Right lobe of liver (tissue), 6 donors: ENCODE data around the gene MAGI1. TPM values are rescaled to one million over a fixed set of nuclear protein-coding genes. Genes with fewer than 3 reads are reported as not detected.

ENCODE experiments used
- ATAC-seq, 4 donors: fragments of 200-7000 bp; cut with Tn5 transposase; one replicate each; pipeline ENCODE4 v1.9.1; 2020; ENCODE audit warnings: mild to moderate bottlenecking in 4 of 4, moderate library complexity in 4 of 4
- DNase-seq, 3 donors: peaks; one replicate each; pipeline ENCODE4 v3.0.0-alpha.2; 2020
- H3K27ac ChIP-seq, 3 donors: fragments of 200-600 bp; one replicate each; pipeline ENCODE4 v1.8.0; 2022
- H3K27me3 ChIP-seq, 2 donors: fragments of 200-600 bp; one replicate each; pipeline ENCODE4 v1.8.0; 2022
- H3K36me3 ChIP-seq, 4 donors: fragments of 200-600 bp; sonication (generic) in 1 of 4; one replicate each; pipeline versions ENCODE4 v1.5.1 to v1.8.0; 2017 to 2022; ENCODE audit warnings: control low read depth in 1 of 4
- H3K4me1 ChIP-seq, 4 donors: fragments of 200-600 bp; sonication (generic) in 1 of 4; one replicate each; pipeline versions ENCODE4 v1.5.1 to v1.8.0; 2017 to 2022; ENCODE audit warnings: control low read depth in 1 of 4
- H3K4me3 ChIP-seq, 3 donors: fragments of 200-600 bp; one replicate each; pipeline ENCODE4 v1.8.0; 2022
- H3K9me3 ChIP-seq, 4 donors: fragments of 200-600 bp; sonication (generic) in 1 of 4; one replicate each; pipeline versions ENCODE4 v1.5.1 to v1.8.0; 2017 to 2022; ENCODE audit warnings: control low read depth in 1 of 4
- CTCF ChIP-seq, 4 donors: fragments of 200-600 bp in 3 of 4; fragments of 450-650 bp in 1 of 4; IDR thresholded peaks; one replicate each; pipeline versions ENCODE4 v1.5.1 to v1.8.0; 2016 to 2022; ENCODE audit warnings: antibody characterized with exemption in 4 of 4, mild to moderate bottlenecking in 2 of 4
- POLR2A ChIP-seq: fragments of 450-650 bp; IDR thresholded peaks from one replicate; pipeline ENCODE4 v1.6.1; 2017; ENCODE audit warnings: antibody characterized with exemption, mild to moderate bottlenecking
- WGBS: methylation state at CpG from one replicate; pipeline ENCODE4 v1.1.6; 2018; ENCODE audit warnings: low coverage, low lambda C conversion rate; ENCODE audit not compliant: insufficient coverage; ENCODE audit errors: missing lambda C conversion rate; 5-methylcytosine and 5-hydroxymethylcytosine counted together
- intact Hi-C, 2 donors: fragments of 100-400 bp; cut with DNase I; formaldehyde crosslinking; loops; one replicate each; pipeline versions ENCODE4 v1.11.2 to v1.14.1; 2022
- total RNA-seq, 6 experiments: library from RNA; depleted of rRNA in 2 of 6; stranded (reverse); fragments of >200 nt in 2 of 6; fragmentation: NEBNext Ultra II Directional in 3 of 6; extraction: Animal tissue kit (Norgen Biotek cat#: 25700) in 3 of 6; gene quantifications; one replicate each; pipeline versions ENCODE4 v1.1.0 to v1.2.4, GENCODE V29; 2016 to 2023
- donor health status: DM: no; HTN: yes; CAD: no.
- donor health status: DM: no; HTN: no; CAD: no.
- donor health status: DM: no; HTN: no; CAD: no.
- donor health status: DM: no; HTN: yes; CAD: no.
- donor health status: DM: no; HTN: yes; CAD: no.

Gene MAGI1
- total RNA-seq, 6 experiments from 2014 or later: 22.6 to 37.7 (median 26.9) TPM

- Histone ChIP-seq H3K9me3 (no peaks in the 10 kb centered on the region), H3K36me3 (no peaks in the 10 kb centered on the region), H3K27me3 (no peaks in the 10 kb centered on the region), H3K27ac (no peak overlapping the region), H3K4me1 (no peaks in the 10 kb centered on the region), H3K4me3 (no peak overlapping the region)
- no peak for DNase-seq
- no peak for TF ChIP-seq CTCF (IDR thresholded peaks at IDR 0.05)
- TF ChIP-seq POLR2A: no peak
- no peak for ATAC-seq
- WGBS: 80% methylated on average over 4 of the region's 4 CpGs
- intact Hi-C loops: no loop called here
Measured at GRCh38 chr3:65706301-65706700, 332.4 kb downstream of the MAGI1 start.

GRCh38 chr3:65703820-65704219 is 334.9 kb downstream of the MAGI1 start:
- H3K9me3 ChIP-seq: no peaks in the 10 kb centered on the region
- H3K27me3 ChIP-seq: no peaks in the 10 kb centered on the region
- no peaks in the 10 kb centered on the region for H3K4me1 ChIP-seq
- TF ChIP-seq POLR2A: no peak
- no peak for TF ChIP-seq CTCF (IDR thresholded peaks at IDR 0.05)
- no peaks in the 10 kb centered on the region for H3K36me3 ChIP-seq
- DNase-seq: no peak
- H3K27ac ChIP-seq: no peak overlapping the region
- H3K4me3 ChIP-seq: no peak overlapping the region
- intact Hi-C loops: no loop called here
- WGBS: 95% methylated on average over 2 of the region's 2 CpGs
- no peak for ATAC-seq

- H3K4me1 ChIP-seq: no peaks in the 10 kb centered on the region
- no peak for DNase-seq
- no peak for ATAC-seq
- TF ChIP-seq CTCF (IDR thresholded peaks at IDR 0.05): no peak
- TF ChIP-seq POLR2A: no peak
- no peaks in the 10 kb centered on the region for H3K27me3 ChIP-seq
- H3K9me3 ChIP-seq: no peaks in the 10 kb centered on the region
- no peaks in the 10 kb centered on the region for H3K36me3 ChIP-seq
- no peak overlapping the region for H3K27ac ChIP-seq
- intact Hi-C loops: no loop called here
- no peak overlapping the region for H3K4me3 ChIP-seq
- WGBS: 100% methylated on average over 1 of the region's 5 CpGs
Measured at GRCh38 chr3:65703026-65703425, 335.7 kb downstream of the MAGI1 start.

- 86% methylated on average over 2 of the region's 2 CpGs for WGBS
- intact Hi-C loops: no loop called here
Measured at GRCh38 chr3:65702202-65702601, 336.5 kb downstream of the MAGI1 start.

More at GRCh38 chr3:65702202-65702601, 336.5 kb downstream of the MAGI1 start:
- DNase-seq (no peak), ATAC-seq (no peak)
- H3K9me3 ChIP-seq: no peaks in the 10 kb centered on the region
- H3K27me3 ChIP-seq: no peaks in the 10 kb centered on the region
- no peaks in the 10 kb centered on the region for H3K36me3 ChIP-seq
- no peak overlapping the region for H3K4me3 ChIP-seq
- TF ChIP-seq POLR2A (no peak), CTCF (IDR thresholded peaks at IDR 0.05) (no peak)
- no peak overlapping the region for H3K27ac ChIP-seq
- no peaks in the 10 kb centered on the region for H3K4me1 ChIP-seq
